IPS-18c (cell line): ENCODE results near the gene ABLIM1.

ENCODE experiments used
- H3K4me3 ChIP-seq: 2 replicates; pipeline ENCODE4 v1.7.0; 2013; ENCODE audit warnings: low read depth, mild to moderate bottlenecking, low read length, moderate library complexity; ENCODE audit not compliant: insufficient read depth
- H3K9me3 ChIP-seq: one replicate; pipeline ENCODE4 v1.6.1; 2013; ENCODE audit warnings: mild to moderate bottlenecking, low read length, moderate library complexity; ENCODE audit not compliant: control insufficient read depth, insufficient read depth

The ABLIM1 gene

GRCh38 chr10:114393886-114394285 is 264.2 kb downstream of the ABLIM1 start:
- Histone ChIP-seq H3K4me3 (no peak overlapping the region), H3K9me3 (peaks cover 4% of the 10 kb centered on the region)

GRCh38 chr10:114393482-114393881 is 264.6 kb downstream of the ABLIM1 start:
- peaks cover 4% of the 10 kb centered on the region for H3K9me3 ChIP-seq
- no peak overlapping the region for H3K4me3 ChIP-seq

GRCh38 chr10:114392112-114392835 is 265.8 kb downstream of the ABLIM1 start:
- peaks cover 4% of the 10 kb centered on the region for H3K9me3 ChIP-seq
- no peak overlapping the region for H3K4me3 ChIP-seq

- H3K9me3 ChIP-seq: peaks cover 4% of the 10 kb centered on the region
- H3K4me3 ChIP-seq: no peak overlapping the region
These were observed 266.5 kb downstream of the ABLIM1 start for GRCh38 chr10:114391599-114391998.

GRCh38 chr10:114389426-114389825 is 268.6 kb downstream of the ABLIM1 start:
- H3K4me3 ChIP-seq: no peak overlapping the region

GRCh38 chr10:114388275-114388674 is 269.8 kb downstream of the ABLIM1 start:
- Histone ChIP-seq H3K9me3 (peaks cover 4% of the 10 kb centered on the region), H3K4me3 (no peak overlapping the region)

More at GRCh38 chr10:114389426-114389825, 268.6 kb downstream of the ABLIM1 start:
- H3K9me3 ChIP-seq: peaks cover 4% of the 10 kb centered on the region

- Histone ChIP-seq H3K4me3 (no peak overlapping the region), H3K9me3 (peaks cover 4% of the 10 kb centered on the region)
These were observed 270.3 kb downstream of the ABLIM1 start for GRCh38 chr10:114387784-114388183.

GRCh38 chr10:114386452-114386851 is 271.6 kb downstream of the ABLIM1 start:
- H3K9me3 ChIP-seq: peaks cover 4% of the 10 kb centered on the region
- H3K4me3 ChIP-seq: no peak overlapping the region

GRCh38 chr10:114385557-114385956 is 272.5 kb downstream of the ABLIM1 start:
- Histone ChIP-seq H3K4me3 (no peak overlapping the region), H3K9me3 (peaks cover 4% of the 10 kb centered on the region)

- Histone ChIP-seq H3K9me3 (peaks cover 4% of the 10 kb centered on the region), H3K4me3 (no peak overlapping the region)
These were observed 273.5 kb downstream of the ABLIM1 start for GRCh38 chr10:114384601-114385000.

- H3K4me3 ChIP-seq: no peak overlapping the region
These were observed 273.9 kb downstream of the ABLIM1 start for GRCh38 chr10:114384181-114384580.

More at GRCh38 chr10:114384181-114384580, 273.9 kb downstream of the ABLIM1 start:
- H3K9me3 ChIP-seq: no peaks in the 10 kb centered on the region
